IPS DF 4.7 (cell line): Measurements from ENCODE around the gene LAIR1.
"Not testable (repeated sequence)": the region's sequence is repeated elsewhere in the genome, so short reads cannot be mapped to it uniquely, and the experiment has no call there.

ENCODE experiments used
- DNase-seq: peaks from one replicate; pipeline ENCODE4 v3.0.0-alpha.2; 2013; ENCODE audit warnings: low spot score; ENCODE audit errors: extremely low read depth

LAIR1 gene, protein sequence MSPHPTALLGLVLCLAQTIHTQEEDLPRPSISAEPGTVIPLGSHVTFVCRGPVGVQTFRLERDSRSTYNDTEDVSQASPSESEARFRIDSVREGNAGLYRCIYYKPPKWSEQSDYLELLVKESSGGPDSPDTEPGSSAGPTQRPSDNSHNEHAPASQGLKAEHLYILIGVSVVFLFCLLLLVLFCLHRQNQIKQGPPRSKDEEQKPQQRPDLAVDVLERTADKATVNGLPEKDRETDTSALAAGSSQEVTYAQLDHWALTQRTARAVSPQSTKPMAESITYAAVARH

GRCh38 chr19:54364775-54365257 lies at the start of gene LAIR1:
TSS of gene LAIR1 (minus strand) at chr19:54364931. CDS start at chr19:54364804, 127 bp downstream.
- DNase-seq, result no peak

DNA sequence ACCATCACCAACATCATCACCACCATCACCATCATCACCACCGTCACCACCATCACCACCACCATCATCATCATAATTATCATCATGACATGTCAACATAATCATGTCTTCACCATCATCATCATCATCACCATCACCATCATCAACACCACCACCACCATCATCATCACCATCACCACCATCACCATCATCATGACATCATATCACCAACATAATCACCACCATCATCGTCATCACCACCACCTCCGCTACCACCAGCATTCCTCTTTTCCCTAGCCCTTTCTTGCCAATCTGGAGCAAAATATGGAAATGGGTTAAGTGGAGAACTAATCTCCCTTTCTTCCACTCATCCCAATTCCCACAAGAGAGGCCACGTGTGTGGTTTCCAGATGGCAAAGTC lies 49.4 kb upstream of the LAIR1 start:
- DNase-seq, result no peak

GRCh38 chr19:54412877-54413276 lies 48.1 kb upstream of the LAIR1 start:
- DNase-seq, result no peak

DNA sequence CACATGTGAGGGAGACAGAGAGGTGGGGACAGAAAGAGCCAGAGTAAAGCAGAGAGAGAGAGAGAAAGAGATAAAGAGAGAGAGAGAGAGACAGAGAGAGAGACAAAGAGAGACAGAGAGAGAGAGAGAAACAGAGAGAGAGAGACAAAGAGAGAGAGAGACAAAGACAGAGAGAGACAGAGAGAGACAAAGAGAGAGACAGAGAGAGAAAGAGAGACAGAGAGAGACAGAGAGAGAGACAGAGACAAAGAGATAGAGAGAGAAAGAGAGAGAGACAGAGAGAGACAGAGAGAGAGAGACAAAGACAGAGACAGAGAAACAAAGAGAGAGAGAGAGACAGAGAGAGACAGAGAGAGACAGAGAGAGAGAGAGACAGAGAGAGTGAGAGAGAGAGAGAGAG lies 46.3 kb upstream of the LAIR1 start:
- DNase-seq, result no peak

DNA sequence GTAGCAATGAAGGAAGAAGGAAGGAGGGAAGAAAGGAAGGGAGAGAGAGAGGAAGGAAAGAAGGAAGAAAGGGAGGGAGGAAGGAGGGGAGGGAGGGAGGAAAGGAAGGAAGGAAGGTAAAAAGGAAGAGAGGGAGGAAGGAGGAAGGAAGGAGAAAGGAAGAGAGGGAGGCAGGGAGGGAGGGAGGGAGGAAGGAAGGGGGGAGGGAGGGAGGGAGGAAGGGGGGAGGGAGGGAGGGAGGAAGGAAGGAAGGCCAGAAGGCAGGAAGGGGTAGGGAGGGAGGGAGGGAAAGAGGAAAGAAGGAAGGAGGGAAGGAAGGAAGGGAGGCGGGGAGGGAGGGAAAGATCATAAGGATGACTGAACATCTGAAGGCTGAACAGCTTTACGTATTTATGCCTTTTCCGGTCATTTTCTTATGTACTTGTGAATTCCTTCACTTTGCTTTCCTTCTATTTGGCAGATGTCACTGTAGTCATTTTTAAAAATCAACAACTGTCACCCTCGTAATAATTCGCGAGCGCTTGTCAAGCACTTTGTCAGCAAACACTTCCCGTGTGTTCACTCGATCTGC lies 43.8 kb upstream of the LAIR1 start:
- no peak for DNase-seq

DNA sequence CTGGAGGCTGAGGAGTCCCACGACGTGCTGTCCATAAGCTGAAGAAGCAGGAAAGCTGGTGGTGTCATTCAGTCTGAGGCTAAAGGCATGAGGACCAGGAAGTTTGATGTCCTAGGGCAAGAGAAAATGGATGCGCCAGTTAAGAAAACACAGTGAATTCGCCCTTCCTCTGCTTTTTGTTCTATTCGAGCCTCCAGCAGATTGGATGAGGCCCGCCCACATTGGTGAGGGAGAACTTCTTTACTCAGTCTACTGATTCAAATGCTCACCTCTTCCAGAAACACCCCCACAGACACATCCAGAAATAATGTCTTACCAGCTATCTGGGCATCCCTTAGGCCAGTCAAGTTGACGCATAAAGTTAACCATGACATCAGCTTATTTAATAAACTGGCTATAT lies 43.0 kb upstream of the LAIR1 start:
- no peak for DNase-seq

DNA sequence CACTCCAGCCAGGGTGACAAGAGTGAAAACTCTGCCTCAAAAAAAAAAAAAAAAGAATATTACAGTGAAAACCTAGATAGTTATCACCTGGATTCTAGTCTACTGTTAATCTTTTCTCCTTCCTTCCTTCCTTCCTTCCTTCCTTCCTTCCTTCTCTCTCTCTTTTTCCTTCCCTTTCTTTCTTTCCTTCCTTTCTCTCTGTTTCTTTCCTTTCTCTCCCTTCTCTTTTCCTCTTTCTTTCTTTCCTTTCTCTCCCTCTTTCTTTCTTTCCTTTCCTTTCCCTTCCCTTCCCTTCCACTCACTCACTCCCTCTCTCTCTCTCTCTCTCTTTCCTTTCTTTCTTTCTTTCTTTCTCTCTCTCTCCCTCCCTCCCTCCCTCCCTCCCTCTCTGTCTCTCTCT lies 40.9 kb upstream of the LAIR1 start:
- DNase-seq, result no peak

- no peak for DNase-seq
Observed at GRCh38 chr19:54403054-54403453, 38.3 kb upstream of the LAIR1 start.

DNA sequence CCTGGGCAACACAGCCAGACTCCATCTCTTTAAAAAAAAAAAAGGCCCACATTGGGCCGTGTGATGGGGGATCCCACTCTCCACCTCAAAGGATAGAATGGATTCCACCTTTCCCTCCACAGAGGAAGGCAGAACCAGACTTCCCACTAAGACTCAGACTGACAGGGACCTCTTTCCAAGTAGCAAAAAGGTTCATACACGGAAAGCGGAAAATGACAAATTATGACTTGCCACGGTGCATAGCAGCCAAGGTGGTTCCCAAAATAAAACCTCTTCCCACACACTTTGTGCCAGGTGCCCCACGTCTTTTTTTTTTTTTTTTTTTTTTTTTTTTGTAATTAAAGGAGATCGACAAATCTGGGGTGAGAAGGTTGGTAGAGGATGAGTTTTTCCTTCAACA lies 36.2 kb upstream of the LAIR1 start:
- no peak for DNase-seq

DNA sequence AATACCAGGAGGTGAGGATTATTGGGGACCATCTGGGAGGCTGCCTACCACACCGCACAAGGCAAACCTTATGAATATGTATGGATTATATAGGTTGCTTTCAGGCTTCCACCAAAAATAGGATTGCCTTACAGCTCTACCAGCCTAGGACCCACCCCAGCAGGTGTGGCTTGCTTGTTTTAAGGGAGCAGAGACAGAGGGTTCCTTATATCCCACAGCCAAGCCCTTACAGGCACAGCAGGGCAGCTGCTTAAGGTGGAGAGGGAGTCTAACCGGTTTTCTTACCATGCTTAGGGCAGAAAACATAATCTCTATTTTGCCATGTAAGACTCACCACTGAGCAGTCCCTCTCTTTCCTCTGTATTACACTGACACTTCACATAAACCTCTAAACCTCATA lies 34.5 kb upstream of the LAIR1 start:
- DNase-seq, result no peak

- DNase-seq, result no peak
Observed at GRCh38 chr19:54395685-54396084, 31.0 kb upstream of the LAIR1 start.

DNA sequence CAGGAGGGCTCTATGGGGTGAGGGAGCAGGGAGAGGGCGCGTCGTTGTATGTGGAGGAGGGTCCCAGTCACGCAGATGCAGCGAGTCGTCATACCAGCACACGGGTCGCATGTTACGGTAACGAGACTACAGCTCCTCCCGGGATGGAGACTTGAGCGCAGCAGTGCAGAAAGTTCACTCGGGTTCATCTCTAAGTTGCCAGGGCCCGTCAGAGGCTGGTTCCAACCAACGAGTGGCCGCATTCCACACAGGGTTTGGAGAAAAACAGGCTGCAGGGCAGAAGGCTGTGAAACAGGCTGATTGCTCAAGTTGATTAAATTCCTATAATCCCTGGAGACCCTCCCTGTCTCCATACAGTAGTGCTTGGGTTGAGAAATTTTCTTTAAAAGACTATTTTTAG lies 28.6 kb upstream of the LAIR1 start:
- no peak for DNase-seq

GRCh38 chr19:54392105-54392504 lies 27.4 kb upstream of the LAIR1 start:
- DNase-seq, result no peak

DNA sequence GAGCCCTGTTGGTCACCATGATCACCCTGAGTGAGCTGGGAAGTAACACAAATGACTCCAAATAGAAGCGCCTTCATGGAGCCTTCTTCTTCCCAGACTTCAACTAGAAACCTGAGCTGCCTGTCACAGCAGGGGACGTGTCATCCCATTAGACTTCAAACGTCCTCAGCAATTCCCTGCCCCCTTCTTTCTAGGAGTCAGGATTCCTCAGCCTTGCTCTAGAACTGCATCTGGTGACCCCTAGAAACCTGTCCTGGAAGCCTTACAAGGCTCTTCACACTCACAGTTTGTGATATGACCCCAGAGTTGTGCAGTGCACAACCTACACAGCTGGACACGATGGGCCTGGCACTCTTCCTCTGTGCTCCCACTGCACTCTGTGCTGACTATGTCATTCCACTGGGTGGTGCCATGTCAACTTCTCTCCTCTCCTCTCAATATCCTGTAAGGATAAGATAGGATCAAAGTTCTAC lies 26.9 kb upstream of the LAIR1 start:
- no peak for DNase-seq

- DNase-seq, result peak; percentile 80
Observed at GRCh38 chr19:54390942-54391577, 26.3 kb upstream of the LAIR1 start.

- DNase-seq, result no peak
Observed at GRCh38 chr19:54389553-54389952, 24.8 kb upstream of the LAIR1 start.

GRCh38 chr19:54388802-54389139 lies 24.0 kb upstream of the LAIR1 start:
- no peak for DNase-seq

DNA sequence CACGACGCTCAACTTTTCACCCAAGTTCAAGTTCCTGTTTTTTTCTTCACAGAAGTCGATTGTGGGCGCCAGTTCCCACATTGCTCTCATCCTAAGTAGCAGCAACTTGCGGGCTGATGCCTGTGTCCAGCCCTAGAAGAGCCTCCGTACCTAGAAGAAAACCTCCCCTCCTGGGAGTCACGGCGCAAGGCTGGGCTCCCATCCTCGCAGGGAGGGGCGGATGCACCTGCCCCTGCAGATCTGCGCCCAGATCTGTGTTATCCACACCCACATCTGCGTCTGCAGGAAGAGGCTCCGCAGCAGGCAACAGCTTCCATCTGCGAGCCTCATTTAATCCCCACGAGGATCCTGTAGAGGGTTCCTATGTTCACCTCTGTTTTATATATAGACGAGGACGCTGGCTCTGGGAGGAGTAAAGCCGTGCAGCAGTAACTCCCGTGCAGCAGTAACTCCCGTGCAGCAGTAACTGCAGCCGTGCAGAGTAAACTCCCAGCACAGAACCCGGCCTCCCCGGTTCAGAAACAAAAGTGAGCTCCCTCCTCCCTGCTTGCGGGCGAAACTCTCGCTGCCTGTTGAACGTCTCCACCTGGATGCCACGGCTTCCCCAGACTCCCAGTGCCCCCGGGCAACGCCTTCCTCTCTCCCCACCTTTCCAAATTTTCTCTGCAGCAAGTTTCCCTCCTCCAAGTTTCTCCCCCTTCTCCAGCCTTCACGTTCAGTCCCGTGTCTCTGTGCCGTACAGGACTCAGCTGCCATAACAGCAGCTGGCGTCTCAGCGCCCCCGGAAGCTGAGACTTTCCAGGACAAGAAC lies 23.5 kb upstream of the LAIR1 start:
- no peak for DNase-seq

- no peak for DNase-seq
Observed at GRCh38 chr19:54383330-54383729, 18.6 kb upstream of the LAIR1 start.

DNA sequence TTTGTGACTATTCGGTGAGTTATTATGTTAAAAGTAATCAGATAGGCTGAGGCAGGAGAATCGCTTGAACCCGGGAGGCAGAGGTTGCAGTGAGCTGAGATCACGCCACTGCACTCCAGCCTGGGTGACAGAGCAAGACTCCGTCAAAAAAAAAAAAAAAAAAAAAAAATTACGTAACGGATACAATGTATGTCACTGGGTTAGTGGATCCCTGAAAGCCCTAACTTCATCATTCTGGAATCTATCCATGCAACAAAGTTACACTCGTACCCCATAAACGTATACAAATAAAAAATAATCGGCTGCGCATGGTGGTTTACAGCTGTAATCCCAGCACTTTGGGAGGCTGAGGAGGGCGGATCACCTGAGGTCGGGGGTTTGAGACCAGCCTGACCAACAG lies 17.3 kb upstream of the LAIR1 start:
- DNase-seq, result not testable (repeated sequence)

DNA sequence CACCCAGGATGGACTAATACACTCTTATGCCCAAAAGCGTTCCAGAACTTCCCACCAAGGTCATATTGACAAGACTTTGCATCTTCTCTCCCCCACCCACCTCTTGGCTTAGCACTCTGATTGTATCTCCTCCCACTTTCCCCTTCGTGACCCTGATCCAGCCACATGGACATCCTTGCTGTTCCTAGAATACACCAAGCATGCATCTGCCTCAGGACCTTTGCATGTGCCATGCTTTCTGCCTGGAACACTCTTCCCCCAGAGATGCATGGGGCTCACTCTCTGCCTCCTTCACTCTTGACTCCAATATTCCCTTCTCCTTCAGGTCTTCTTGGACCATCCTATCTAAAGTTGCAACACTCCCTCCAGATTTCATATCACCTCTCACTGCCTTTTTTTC lies 16.2 kb upstream of the LAIR1 start:
- no peak for DNase-seq

DNA sequence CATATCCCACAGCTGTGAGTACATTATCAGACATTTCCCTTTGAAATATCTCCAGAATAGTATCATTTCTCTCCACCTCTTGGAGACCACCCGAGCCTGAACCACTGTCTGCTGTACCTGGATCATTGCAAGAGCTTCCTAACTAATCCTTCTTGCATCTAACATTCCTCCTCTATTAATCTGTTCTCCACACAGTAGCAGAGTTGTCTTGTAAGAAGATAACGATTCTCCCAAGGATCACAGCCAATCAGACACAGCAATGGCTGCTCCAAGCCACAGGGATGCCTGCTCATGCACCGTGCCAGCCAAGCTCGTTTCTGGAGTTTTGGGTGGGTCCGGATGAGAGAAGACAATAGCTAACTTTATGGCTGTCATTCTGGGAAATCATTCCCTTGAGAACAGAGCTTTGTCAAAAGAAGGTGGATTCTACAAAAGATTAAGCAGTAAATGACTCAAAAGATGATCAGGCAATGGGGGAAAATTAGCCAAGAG lies 14.5 kb upstream of the LAIR1 start:
- no peak for DNase-seq
